ENCODE data around the gene AGBL5. TPM values are rescaled to one million over a fixed set of nuclear protein-coding genes. Genes with fewer than 3 reads are reported as not detected.

AGBL5 gene
- total RNA-seq, 1 donor from 2014 or later = 14.0 TPM

- no peak overlapping the region for H3K27ac ChIP-seq
- no peak overlapping the region for H3K4me3 ChIP-seq
- H3K4me1 ChIP-seq = peaks cover 3% of the 10 kb centered on the region
- TF ChIP-seq CTCF (IDR thresholded peaks at IDR 0.05) = no peak
- no peak for ATAC-seq
- intact Hi-C loops (cut with DNase I) = no loop called here
- DNase-seq = no peak
- H3K27me3 ChIP-seq = no peaks in the 10 kb centered on the region
- no peaks in the 10 kb centered on the region for H3K9me3 ChIP-seq
- H3K36me3 ChIP-seq = no peaks in the 10 kb centered on the region
Observed at GRCh38 chr2:27006602-27007415, 44.7 kb upstream of the AGBL5 start.

- no peak for ATAC-seq
- no peak for TF ChIP-seq CTCF (IDR thresholded peaks at IDR 0.05)
- intact Hi-C loops (cut with DNase I) = no loop called here
Observed at GRCh38 chr2:27007416-27008374, 43.8 kb upstream of the AGBL5 start.

GRCh38 chr2:27008678-27009077 is 42.8 kb upstream of the AGBL5 start:
- no peak for TF ChIP-seq CTCF (IDR thresholded peaks at IDR 0.05)
- H3K36me3 ChIP-seq = no peaks in the 10 kb centered on the region
- DNase-seq = no peak

More at GRCh38 chr2:27007416-27008374, 43.8 kb upstream of the AGBL5 start:
- Histone ChIP-seq H3K27ac (no peak overlapping the region), H3K4me3 (no peak overlapping the region), H3K27me3 (no peaks in the 10 kb centered on the region), H3K4me1 (peaks cover 3% of the 10 kb centered on the region), H3K9me3 (no peaks in the 10 kb centered on the region), H3K36me3 (no peaks in the 10 kb centered on the region)
- no peak for DNase-seq

GRCh38 chr2:27009083-27009482 is 42.4 kb upstream of the AGBL5 start:
- DNase-seq (no peak), ATAC-seq (no peak)

More at GRCh38 chr2:27008678-27009077, 42.8 kb upstream of the AGBL5 start:
- no peak for ATAC-seq
- no peak overlapping the region for H3K4me3 ChIP-seq
- no peak overlapping the region for H3K27ac ChIP-seq
- intact Hi-C loops (cut with DNase I) = no loop called here
- H3K9me3 ChIP-seq = no peaks in the 10 kb centered on the region
- H3K4me1 ChIP-seq = peaks cover 3% of the 10 kb centered on the region
- no peaks in the 10 kb centered on the region for H3K27me3 ChIP-seq

More at GRCh38 chr2:27009083-27009482, 42.4 kb upstream of the AGBL5 start:
- Histone ChIP-seq H3K4me1 (peaks cover under 1% of the 10 kb centered on the region), H3K27ac (no peak overlapping the region), H3K27me3 (no peaks in the 10 kb centered on the region), H3K9me3 (no peaks in the 10 kb centered on the region), H3K36me3 (no peaks in the 10 kb centered on the region), H3K4me3 (no peak overlapping the region)
- TF ChIP-seq CTCF (IDR thresholded peaks at IDR 0.05) = no peak
- intact Hi-C loops (cut with DNase I) = no loop called here

Measured in upper lobe of right lung (tissue), 1 donor.